Adrenal gland (tissue), 12 donors: Measurements from ENCODE around the gene SPATC1L. TPM values are rescaled to one million over a fixed set of nuclear protein-coding genes. Genes with fewer than 3 reads are reported as not detected.

Experiments
- DNase-seq, 7 donors: peaks; one replicate each; pipeline ENCODE4 v3.0.0-alpha.2; 2019 to 2020
- H3K27ac ChIP-seq, 5 donors: fragments of 200-600 bp; sonication (generic) in 4 of 5; 1 replicate in 3 of 5; 2 replicates in 2 of 5; pipeline versions ENCODE4 v1.5.1 to v1.8.0; 2016 to 2020; ENCODE audit warnings: mild to moderate bottlenecking in 1 of 5
- H3K27me3 ChIP-seq: fragments of 200-600 bp; 2 replicates; pipeline ENCODE4 v1.8.0; 2021
- H3K36me3 ChIP-seq, 2 donors: fragments of 200-600 bp; replicated peaks in 1 of 2; 1 replicate in 1 of 2; 2 replicates in 1 of 2; pipeline versions ENCODE4 v1.5.1 to v1.8.0; 2018 to 2022
- H3K4me1 ChIP-seq, 2 donors: fragments of 200-600 bp; replicated peaks in 1 of 2; 1 replicate in 1 of 2; 2 replicates in 1 of 2; pipeline versions ENCODE4 v1.5.1 to v1.8.0; 2018 to 2021
- H3K4me3 ChIP-seq, 4 donors: fragments of 200-600 bp; sonication (generic) in 3 of 4; one replicate each; pipeline ENCODE4 v1.5.1; 2016 to 2018
- H3K9me3 ChIP-seq, 3 donors: fragments of 200-600 bp; sonication (generic) in 1 of 3; replicated peaks in 1 of 3; 1 replicate in 2 of 3; 2 replicates in 1 of 3; pipeline versions ENCODE4 v1.5.1 to v1.8.0; 2016 to 2021
- POLR2A ChIP-seq, 2 donors: fragments of 450-650 bp; IDR thresholded peaks; one replicate each; pipeline ENCODE4 v1.6.1; 2017; ENCODE audit warnings: antibody characterized with exemption in 2 of 2, mild to moderate bottlenecking in 2 of 2, moderate library complexity in 1 of 2
- WGBS, 4 donors: extraction: QIAGEN DNeasy Blood & Tissue Kit in 2 of 4; methylation state at CpG; one replicate each; pipeline versions ENCODE4 v1.1.5 to v1.1.7; 2013 to 2017; 5-methylcytosine and 5-hydroxymethylcytosine counted together
- intact Hi-C, 2 donors: fragments of 100-400 bp; cut with DNase I; formaldehyde crosslinking; loops; one replicate each; pipeline versions ENCODE4 v1.14.1 to v1.15.0; 2022 to 2023
- polyA plus RNA-seq, 3 donors: library from polyadenylated mRNA; stranded (reverse); fragments of 200-250 nt in 2 of 3; fragments of 350-450 nt in 1 of 3; fragmentation: Illumina TruSeq in 1 of 3; extraction: RNeasy Lipid Tissue Mini Kit (QIAGEN cat#74804) in 1 of 3; gene quantifications; one replicate each; pipeline ENCODE4 v1.2.3, GENCODE V29; 2013 to 2014
- total RNA-seq, 9 donors: library from RNA; depleted of rRNA in 4 of 9; stranded (reverse); fragments of >200 nt in 4 of 9; fragments of 120-200 nt in 1 of 9; fragmentation: NEBNext Ultra II Directional in 1 of 9; extraction: Animal tissue kit (Norgen Biotek cat#: 25700) in 1 of 9; gene quantifications; one replicate each; pipeline versions ENCODE4 v1.1.0 to v1.2.4, GENCODE V29; 2013 to 2023
- TF ChIP-seq, protein P1 (sequence below), 6 experiments: fragments of 450-650 bp in 4 of 6; fragments of 200-600 bp in 2 of 6; sonication (generic) in 1 of 6; IDR thresholded peaks; 1 replicate in 5 of 6; 2 replicates in 1 of 6; pipeline versions ENCODE4 v1.5.1 to v1.8.0; 2016 to 2021; ENCODE audit warnings: antibody characterized with exemption in 6 of 6, mild to moderate bottlenecking in 2 of 6, moderate library complexity in 1 of 6
- donor health status: healthy with polysubstance abuse.
- donor health status: Bipolar disorder and iron deficiency.
- donor health status: DM: yes; HTN: yes; CAD: no.
- donor health status: DM: no; HTN: no; CAD: no.
- donor health status: DM: no; HTN: no; CAD: no.
- donor health status: DM: yes; HTN: yes; CAD: no.

SPATC1L gene
- total and polyA plus RNA-seq, 12 donors: 8.4 to 91.5 (median 25.3) TPM

DNA sequence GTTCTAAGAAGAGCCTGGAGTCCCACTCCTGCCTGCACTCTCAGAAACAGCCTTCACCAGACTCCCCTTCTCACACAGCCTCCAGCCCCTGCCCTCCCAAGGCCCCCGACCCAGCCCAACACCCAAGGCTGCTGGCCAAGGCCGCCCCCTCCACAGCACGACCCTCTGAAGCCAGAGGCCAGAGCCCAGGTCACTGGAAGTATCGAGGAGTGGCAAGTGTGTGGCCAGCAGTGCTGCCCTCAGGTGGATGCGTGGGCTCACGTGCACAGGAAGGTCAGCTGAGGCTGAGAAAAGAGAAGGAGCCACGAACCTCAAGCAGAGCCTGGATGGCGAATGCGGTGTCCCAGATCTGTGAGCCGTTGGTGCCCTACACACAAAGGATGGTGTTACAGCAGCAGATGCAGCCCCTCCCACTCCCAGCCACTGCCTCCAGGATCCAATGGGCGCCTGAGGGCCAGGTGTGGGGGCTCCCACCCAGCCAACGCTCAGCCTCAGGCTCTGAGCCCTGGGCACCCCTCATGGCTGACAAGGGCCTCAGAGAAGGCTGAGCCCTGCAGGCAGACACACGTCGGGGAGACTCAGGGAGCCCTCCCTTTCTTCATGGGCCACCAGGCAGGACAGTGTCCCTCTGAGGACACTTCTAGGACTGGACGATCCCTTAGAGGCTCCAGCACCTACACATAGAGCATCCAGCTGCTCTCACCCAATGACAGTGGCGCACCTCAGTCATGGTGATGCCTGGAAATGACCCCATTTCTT is 26.3 kb upstream of the SPATC1L start:
- Histone ChIP-seq H3K27ac (no peak overlapping the region), H3K4me3 (no peak overlapping the region), H3K36me3 (peaks cover 0 to 74% of the 10 kb centered on the region in 2 donors), H3K4me1 (no peaks in the 10 kb centered on the region), H3K9me3 (no peaks in the 10 kb centered on the region), H3K27me3 (no peaks in the 10 kb centered on the region)
- WGBS, 4 donors: 80 to 87% (median 84%) methylated on average over 11 to 16 of the region's 16 CpGs
- peak in 3 of 7 donors; percentile 5 to 13 (median 13) for DNase-seq
- TF ChIP-seq, protein P1, sequence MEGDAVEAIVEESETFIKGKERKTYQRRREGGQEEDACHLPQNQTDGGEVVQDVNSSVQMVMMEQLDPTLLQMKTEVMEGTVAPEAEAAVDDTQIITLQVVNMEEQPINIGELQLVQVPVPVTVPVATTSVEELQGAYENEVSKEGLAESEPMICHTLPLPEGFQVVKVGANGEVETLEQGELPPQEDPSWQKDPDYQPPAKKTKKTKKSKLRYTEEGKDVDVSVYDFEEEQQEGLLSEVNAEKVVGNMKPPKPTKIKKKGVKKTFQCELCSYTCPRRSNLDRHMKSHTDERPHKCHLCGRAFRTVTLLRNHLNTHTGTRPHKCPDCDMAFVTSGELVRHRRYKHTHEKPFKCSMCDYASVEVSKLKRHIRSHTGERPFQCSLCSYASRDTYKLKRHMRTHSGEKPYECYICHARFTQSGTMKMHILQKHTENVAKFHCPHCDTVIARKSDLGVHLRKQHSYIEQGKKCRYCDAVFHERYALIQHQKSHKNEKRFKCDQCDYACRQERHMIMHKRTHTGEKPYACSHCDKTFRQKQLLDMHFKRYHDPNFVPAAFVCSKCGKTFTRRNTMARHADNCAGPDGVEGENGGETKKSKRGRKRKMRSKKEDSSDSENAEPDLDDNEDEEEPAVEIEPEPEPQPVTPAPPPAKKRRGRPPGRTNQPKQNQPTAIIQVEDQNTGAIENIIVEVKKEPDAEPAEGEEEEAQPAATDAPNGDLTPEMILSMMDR (IDR thresholded peaks at IDR 0.05): no peak
- TF ChIP-seq POLR2A (IDR thresholded peaks at IDR 0.05): no peak
- intact Hi-C loops: no loop called here

- Histone ChIP-seq H3K36me3 (peaks cover 0 to 78% of the 10 kb centered on the region in 2 donors), H3K27ac (no peak overlapping the region), H3K4me3 (no peak overlapping the region), H3K9me3 (no peaks in the 10 kb centered on the region), H3K4me1 (no peaks in the 10 kb centered on the region), H3K27me3 (no peaks in the 10 kb centered on the region)
- TF ChIP-seq, protein P1 (IDR thresholded peaks at IDR 0.05): no peak
- no peak for TF ChIP-seq POLR2A (IDR thresholded peaks at IDR 0.05)
- intact Hi-C loops: no loop called here
- DNase-seq: peak in 3 of 7 donors; percentile 6 to 12 (median 11)
- 89 to 93% (median 91%) methylated on average over 14 to 23 of the region's 23 CpGs for WGBS, 4 donors
These were observed 24.8 kb upstream of the SPATC1L start for GRCh38 chr21:46208761-46209721.

- Histone ChIP-seq H3K27ac (no peak overlapping the region), H3K9me3 (no peaks in the 10 kb centered on the region), H3K36me3 (peaks cover 0 to 78% of the 10 kb centered on the region in 2 donors), H3K4me3 (no peak overlapping the region), H3K4me1 (no peaks in the 10 kb centered on the region), H3K27me3 (no peaks in the 10 kb centered on the region)
- intact Hi-C loops: no loop called here
- WGBS, 4 donors: 91 to 98% (median 94%) methylated on average over 20 to 27 of the region's 27 CpGs
- peak in 3 of 7 donors; percentile 3 to 8 (median 5) for DNase-seq
- TF ChIP-seq, protein P1 (IDR thresholded peaks at IDR 0.05): no peak
- TF ChIP-seq POLR2A (IDR thresholded peaks at IDR 0.05): no peak
These were observed 23.8 kb upstream of the SPATC1L start for GRCh38 chr21:46207920-46208591.
